DMS114 treated with DMSO at 0.1 percent for 48 hours (cell line): ENCODE data around the gene NACC1.

Experiments used
- DNase-seq: peaks from one replicate; lab custom pipeline; 2025; ENCODE audit not compliant: unreplicated experiment; lab: John Stamatoyannopoulos, UW

NACC1 gene

GRCh38 chr19:13117772-13118423 is at the start of gene NACC1:
TSS of gene NACC1 (plus strand) at chr19:13118264. CDS start at chr19:13135208, 16,944 bp downstream.
- DNase-seq: peak; percentile 68

- DNase-seq: no peak
Measured at GRCh38 chr19:13069415-13070359, 48.4 kb upstream of the NACC1 start.

- DNase-seq: no peak
Measured at GRCh38 chr19:13070425-13071140, 47.5 kb upstream of the NACC1 start.

- DNase-seq: no peak
Measured at GRCh38 chr19:13071444-13072187, 46.4 kb upstream of the NACC1 start.

GRCh38 chr19:13072188-13072908 is 45.7 kb upstream of the NACC1 start:
- DNase-seq: no peak

- DNase-seq: no peak
Measured at GRCh38 chr19:13073263-13073662, 44.8 kb upstream of the NACC1 start.

- no peak for DNase-seq
Measured at GRCh38 chr19:13074378-13074777, 43.7 kb upstream of the NACC1 start.

GRCh38 chr19:13076320-13076719 is 41.7 kb upstream of the NACC1 start:
- DNase-seq: no peak

- no peak for DNase-seq
Measured at GRCh38 chr19:13076787-13077186, 41.3 kb upstream of the NACC1 start.

- DNase-seq: no peak
Measured at GRCh38 chr19:13077240-13077639, 40.8 kb upstream of the NACC1 start.

GRCh38 chr19:13078381-13078780 is 39.7 kb upstream of the NACC1 start:
- DNase-seq: no peak

- DNase-seq: no peak
Measured at GRCh38 chr19:13078897-13079541, 39.0 kb upstream of the NACC1 start.

GRCh38 chr19:13079542-13079986 is 38.5 kb upstream of the NACC1 start:
- no peak for DNase-seq

GRCh38 chr19:13082192-13083007 is 35.7 kb upstream of the NACC1 start:
- DNase-seq: no peak

- DNase-seq: no peak
Measured at GRCh38 chr19:13083008-13083404, 35.1 kb upstream of the NACC1 start.

GRCh38 chr19:13083627-13084026 is 34.4 kb upstream of the NACC1 start:
- no peak for DNase-seq

- no peak for DNase-seq
Measured at GRCh38 chr19:13085666-13086065, 32.4 kb upstream of the NACC1 start.

- DNase-seq: no peak
Measured at GRCh38 chr19:13086341-13086740, 31.7 kb upstream of the NACC1 start.

- DNase-seq: no peak
Measured at GRCh38 chr19:13087295-13087694, 30.8 kb upstream of the NACC1 start.
